Activated CD8-positive, alpha-beta memory T cell treated with anti-CD3 and anti-CD28 coated beads, Interleukin-2, amount 50 U/mL, for 48 hours (primary cell): ENCODE results near the gene RCBTB2.

ENCODE experiments used
- DNase-seq: peaks from one replicate; pipeline ENCODE4 v3.0.0-alpha.2; 2020

The RCBTB2 gene

DNA sequence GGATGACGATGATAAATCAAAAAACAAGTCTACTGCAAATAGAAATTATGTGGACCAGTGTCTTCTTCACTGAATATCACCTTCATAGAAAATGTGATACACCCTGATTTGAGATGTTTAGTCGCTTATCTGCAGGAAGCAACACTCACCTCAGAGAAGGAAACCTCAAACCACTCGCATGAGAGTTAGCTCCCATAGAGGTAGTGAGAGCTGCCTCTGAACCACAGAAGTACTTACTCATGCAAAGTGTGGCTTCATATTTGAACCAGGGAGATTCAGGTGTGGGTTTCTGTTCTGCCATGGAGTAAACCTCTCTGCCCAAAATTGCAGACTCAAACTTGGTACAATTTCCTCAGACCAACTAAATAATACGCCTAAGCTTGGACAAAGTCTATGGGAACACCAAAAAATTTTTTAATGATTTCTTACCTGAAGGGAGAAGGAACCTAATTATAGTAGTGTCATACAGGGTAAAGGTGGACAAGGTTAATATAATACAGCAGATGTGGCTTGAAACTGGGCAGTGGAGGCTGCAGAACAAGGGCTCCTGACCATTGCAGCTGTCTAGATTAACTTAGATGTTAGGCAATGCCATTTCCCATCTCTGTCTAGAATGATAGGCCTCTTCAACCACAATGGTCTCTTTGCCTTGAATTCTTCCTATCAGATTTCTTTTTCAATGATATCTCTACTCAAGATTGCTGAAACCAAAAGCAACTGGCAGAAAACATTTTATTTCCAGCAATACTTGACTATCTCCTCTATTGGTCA, 29.6 kb upstream of the RCBTB2 start:
- DNase-seq, result peak; percentile 65

DNA sequence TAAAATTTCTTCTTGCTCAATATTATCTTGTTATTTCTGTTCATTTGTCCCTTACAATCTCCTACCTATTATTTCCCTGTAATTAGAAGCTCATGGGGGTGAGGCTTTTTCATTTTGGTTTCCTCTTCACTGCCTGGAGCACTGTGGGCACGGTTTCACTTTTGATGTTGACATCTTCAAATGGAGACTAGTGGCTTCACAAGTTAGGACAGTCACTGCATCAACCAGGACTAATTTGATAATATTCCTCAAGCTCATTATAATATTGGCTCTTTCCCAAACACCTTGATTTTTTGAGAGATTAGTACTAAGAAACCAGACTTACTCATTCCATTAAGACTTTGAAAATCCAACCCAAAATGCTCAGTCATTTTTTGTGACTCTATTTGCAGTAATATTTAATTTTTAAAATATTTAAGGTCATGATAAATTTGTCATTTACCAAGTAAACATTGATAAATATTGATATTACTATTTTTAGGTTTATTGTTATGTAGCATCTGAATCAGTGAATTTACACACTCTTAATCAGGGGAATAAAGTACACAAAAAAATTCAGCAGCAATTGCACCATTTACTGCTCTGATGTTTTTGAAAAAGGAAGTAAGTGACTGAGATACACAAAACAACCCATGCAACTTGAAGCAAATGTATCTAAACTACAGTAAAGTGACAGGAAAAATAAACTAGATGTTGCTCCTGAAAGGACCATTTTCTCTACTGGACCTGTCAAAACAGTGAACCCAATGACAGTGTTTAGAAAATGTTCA, 28.8 kb upstream of the RCBTB2 start:
- no peak for DNase-seq

DNA sequence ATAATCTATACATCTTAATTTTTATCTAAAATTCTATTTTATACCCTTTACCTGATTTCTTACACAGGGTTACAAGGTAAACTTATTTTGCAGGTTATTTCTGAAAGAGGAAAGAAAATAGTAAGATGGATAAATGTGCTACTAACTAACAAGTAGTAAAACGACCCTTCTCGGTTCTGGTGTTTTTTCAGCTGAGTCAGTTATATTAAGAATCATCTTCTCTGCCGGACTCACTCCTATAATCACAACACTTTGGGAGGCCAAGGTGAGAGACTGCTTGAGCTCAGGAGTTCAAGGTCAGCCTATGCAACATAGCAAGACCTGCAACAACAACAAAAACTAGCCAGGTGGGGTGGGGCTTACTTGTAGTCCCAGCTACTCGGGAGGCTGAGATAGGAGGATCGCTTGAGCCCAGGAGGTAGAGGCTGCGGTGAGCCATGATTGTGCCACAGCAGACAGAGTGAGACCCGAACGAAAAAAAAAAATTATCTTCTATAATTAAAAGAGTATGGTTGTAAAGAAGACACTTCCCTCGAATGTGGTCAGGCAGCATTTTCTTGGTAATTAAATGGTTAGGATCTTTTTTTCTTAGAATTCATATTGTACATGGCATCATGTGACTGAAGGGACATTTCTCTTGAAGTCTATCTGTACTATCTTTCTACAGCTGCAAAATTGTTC, 27.9 kb upstream of the RCBTB2 start:
- no peak for DNase-seq

DNA sequence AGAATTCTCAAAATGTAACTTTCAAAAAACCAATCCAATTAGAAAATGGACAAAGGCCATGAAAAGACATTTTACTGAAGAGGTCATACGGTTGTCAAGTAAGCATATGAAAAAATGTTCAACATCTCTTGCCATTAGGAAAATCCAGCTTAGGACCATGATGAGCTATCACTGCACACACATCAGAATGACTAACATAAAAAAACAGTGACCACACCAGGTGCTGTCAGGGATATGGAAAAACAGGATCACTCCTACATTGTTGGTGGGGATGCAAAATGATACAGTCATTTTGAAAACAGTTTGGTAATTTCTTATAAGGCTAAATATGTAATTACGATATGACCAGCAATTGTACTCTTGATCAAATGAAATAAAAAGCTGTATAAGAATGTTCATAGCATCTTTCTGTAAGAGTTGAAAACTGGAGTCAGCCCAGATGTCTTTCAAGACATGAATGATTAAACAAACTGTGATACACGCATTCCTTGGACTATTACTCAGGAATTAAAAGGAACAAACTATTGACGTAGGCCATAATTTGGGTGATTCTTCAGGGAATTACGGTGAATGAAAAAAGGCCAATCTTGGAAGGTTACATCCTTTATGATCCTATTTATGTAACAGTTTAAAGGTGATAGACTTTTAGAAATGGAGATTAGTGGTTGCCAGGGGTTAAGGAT, 26.9 kb upstream of the RCBTB2 start:
- DNase-seq, result no peak

GRCh38 chr13:48556817-48557216, 23.9 kb upstream of the RCBTB2 start:
- no peak for DNase-seq

DNA sequence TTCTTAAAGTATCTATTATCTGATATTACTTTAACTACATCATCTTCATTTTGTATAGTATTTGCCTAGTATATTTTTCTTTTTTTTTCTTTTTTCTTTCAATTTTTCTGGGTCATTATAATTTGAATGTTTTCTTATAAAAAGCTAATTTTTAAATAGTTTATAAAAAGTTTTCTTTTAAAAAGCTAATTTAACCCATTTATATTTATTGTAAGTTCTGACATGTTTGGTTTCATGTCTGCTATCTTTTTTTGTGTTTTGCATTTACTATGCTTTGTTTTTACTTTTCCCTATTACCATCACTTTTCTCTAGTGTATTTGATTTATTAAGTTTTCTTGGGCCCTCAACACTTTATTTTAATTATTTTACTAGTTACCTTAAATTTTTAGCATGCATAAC, 22.6 kb upstream of the RCBTB2 start:
- no peak for DNase-seq

- no peak for DNase-seq
These were observed 18.4 kb upstream of the RCBTB2 start for GRCh38 chr13:48551329-48551728.

- no peak for DNase-seq
These were observed 16.8 kb upstream of the RCBTB2 start for GRCh38 chr13:48549658-48550057.

DNA sequence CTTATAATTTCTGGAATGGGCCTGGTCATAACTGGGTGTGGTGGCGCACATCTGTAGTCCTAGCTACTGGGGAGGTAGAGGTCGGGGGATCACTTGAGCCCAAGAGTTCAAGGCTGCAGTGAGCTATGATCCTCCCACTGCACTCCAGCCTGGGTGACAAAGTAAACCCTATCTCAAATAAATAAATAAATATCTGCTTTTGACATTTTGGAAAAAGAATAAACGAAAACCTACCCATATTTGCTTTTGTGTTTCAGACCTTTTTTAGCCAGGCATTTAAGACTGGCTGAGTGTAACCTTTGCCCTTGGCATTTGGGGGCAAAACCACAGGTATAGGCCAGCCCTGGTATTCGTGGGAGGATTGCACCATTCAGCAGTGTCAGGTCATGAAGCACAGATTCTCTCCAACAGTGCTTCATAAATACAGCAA, 14.8 kb upstream of the RCBTB2 start:
- DNase-seq, result no peak

DNA sequence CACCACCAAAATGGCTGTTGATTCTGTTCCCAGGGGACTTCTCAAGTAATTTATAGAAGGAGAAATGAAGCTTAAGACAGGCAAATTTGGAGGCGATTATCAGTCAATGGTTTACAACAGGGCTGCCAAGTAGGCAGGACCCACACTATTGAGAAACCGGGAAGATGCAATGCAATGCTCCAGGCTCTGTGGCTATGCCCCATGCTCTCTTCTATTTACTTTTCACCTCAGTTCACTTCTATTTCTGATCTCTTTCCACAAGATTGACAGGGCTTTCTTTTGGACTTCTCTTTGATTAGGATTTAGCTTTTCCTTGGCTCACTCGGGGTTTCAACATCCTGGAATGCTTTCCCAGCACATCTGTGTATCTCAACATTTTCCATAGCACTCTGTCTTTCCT, 12.7 kb upstream of the RCBTB2 start:
- DNase-seq, result no peak

GRCh38 chr13:48542581-48543341, 9.9 kb upstream of the RCBTB2 start:
- DNase-seq, result no peak

GRCh38 chr13:48542138-48542537, 9.3 kb upstream of the RCBTB2 start:
- no peak for DNase-seq

GRCh38 chr13:48539550-48539949, 6.7 kb upstream of the RCBTB2 start:
- DNase-seq, result no peak

- DNase-seq, result no peak
These were observed 3.9 kb upstream of the RCBTB2 start for GRCh38 chr13:48536621-48537250.

DNA sequence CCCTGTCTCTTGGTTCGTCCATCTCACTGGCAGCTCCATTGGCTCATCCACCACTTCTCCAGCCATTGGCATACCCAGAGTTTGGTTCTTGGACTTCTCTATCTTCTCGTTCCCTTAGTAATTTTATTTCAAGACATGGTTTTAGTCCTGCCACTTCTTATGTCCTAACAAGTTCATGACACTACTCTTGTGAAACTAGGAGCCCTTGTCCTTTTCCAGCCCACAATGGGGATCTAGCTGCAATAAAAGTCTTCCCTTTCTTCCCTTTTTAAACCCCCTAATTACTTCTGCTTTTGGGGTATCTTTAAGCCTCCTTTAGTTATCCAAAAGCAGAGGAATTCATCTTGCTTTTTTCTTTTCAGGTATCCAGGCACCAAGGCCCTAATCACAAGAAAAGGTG, 2.9 kb upstream of the RCBTB2 start:
- no peak for DNase-seq

DNA sequence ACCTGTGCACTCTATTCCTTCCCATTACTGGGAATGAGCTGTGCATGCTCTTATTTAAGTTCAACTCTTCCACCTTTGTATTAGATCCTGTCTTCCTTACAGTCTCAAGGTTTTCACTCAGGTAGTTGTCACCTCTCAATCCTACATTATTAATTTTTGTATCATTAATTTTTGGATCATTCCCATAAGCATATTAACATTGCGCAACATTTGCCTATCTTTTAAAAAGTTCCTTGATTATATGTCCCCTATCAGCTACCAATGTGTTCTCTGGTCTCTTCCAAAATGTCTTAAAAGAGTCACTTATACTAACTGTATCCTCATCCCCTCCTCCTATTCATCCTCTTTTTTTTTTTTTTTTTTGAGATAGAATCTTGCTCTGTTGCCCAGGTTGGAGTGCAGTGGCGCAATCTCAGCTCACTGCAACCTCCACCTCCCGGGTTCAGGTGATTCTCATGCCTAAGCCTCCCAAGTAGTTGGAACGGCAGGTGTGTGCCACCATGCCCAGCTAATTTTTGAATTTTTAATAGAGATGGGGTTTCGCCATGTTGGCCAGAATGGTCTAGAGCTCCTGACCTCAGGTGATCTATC, 2.1 kb upstream of the RCBTB2 start:
- DNase-seq, result no peak

- no peak for DNase-seq
These were observed 1.2 kb upstream of the RCBTB2 start for GRCh38 chr13:48533961-48534600.

GRCh38 chr13:48532256-48532505, 699 bp downstream of the RCBTB2 start:
- DNase-seq, result no peak

DNA sequence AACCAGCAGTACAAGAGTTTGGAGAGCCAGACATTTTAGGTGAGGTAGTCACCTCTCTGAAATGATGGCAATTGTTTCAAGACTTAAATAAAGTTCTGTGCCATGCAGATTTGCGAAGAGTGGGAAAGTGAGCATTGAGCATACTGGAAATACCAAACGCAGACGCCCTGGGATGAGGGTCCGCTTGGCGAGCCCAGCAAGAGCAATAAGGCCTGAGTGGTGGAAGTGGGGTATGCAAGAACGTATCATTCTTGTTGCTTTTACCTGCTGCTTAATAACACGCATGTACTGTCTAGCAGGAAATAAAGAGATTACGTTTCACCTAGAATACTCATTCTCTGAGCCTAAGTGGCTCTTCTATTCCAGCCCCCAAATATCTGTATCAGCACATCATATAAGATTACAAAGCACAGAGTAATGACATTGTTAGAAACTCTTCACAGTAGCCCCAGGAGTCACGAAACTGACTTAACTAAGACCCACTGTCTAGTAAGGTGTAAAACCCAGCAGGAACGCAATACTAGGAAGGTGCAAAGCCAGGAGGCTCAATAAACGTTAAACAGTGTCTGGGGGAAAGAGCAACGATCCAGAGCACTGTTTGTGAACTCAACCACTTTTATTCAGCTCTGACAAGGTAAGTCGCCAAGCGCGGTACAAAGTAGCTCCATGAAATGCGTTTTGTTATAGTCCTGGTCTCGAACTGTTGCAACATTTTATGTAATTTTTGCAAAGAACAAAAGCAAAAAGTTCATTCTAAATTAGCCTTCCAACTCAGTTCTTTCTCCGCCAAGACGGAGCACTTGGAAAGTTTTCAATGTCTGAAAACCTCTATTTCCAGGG, 1.2 kb downstream of the RCBTB2 start:
- DNase-seq, result no peak

- no peak for DNase-seq
These were observed 2.0 kb downstream of the RCBTB2 start for GRCh38 chr13:48530833-48531232.
